CD14-positive monocyte (primary cell): ENCODE data around the gene ARIH2. TPM values are rescaled to one million over a fixed set of nuclear protein-coding genes. Genes with fewer than 3 reads are reported as not detected.

Experiments used
- DNase-seq, 3 donors: peaks; one replicate each; pipeline ENCODE4 v3.0.0-alpha.2; 2011 to 2022
- H2AFZ ChIP-seq: 2 replicates; pipeline ENCODE4 v1.6.0; 2012; ENCODE audit warnings: mild to moderate bottlenecking, low read depth, low read length, inconsistent platforms; ENCODE audit not compliant: insufficient read depth, poor library complexity, severe bottlenecking
- H3K27ac ChIP-seq, 2 donors: 1 replicate in 1 of 2; 2 replicates in 1 of 2; pipeline ENCODE4 v1.5.1; 2012 to 2013; ENCODE audit warnings: low read length in 2 of 2, control low read depth in 1 of 2, inconsistent platforms in 1 of 2, low read depth in 1 of 2, mild to moderate bottlenecking in 1 of 2
- H3K27me3 ChIP-seq, 2 donors: one replicate each; pipeline versions ENCODE4 v1.6.0 to v1.6.1; 2011 to 2013; ENCODE audit warnings: low read length in 2 of 2; ENCODE audit not compliant: control insufficient read depth in 2 of 2, insufficient read depth in 2 of 2
- H3K36me3 ChIP-seq, 2 donors: replicated peaks in 1 of 2; 1 replicate in 1 of 2; 2 replicates in 1 of 2; pipeline versions ENCODE4 v1.5.1 to v1.6.1; 2012 to 2013; ENCODE audit warnings: low read length in 2 of 2, control low read depth in 1 of 2, inconsistent platforms in 1 of 2, mild to moderate bottlenecking in 1 of 2; ENCODE audit not compliant: insufficient read depth in 2 of 2, control insufficient read depth in 1 of 2
- H3K4me1 ChIP-seq, 2 donors: 1 replicate in 1 of 2; 2 replicates in 1 of 2; pipeline versions ENCODE4 v1.5.1 to v1.6.1; 2012 to 2013; ENCODE audit warnings: low read length in 2 of 2, control low read depth in 1 of 2, inconsistent platforms in 1 of 2, mild to moderate bottlenecking in 1 of 2, moderate library complexity in 1 of 2; ENCODE audit not compliant: insufficient read depth in 2 of 2, control insufficient read depth in 1 of 2
- H3K4me2 ChIP-seq: replicated peaks from 2 replicates; pipeline ENCODE3; 2012; ENCODE audit warnings: low read length, moderate library complexity, mild to moderate bottlenecking; ENCODE audit not compliant: poor library complexity, severe bottlenecking; ENCODE audit errors: extremely low read depth
- H3K4me3 ChIP-seq, 3 experiments: fragments of 200-600 bp in 1 of 3; sonication (generic) in 1 of 3; replicated peaks in 1 of 3; 1 replicate in 2 of 3; 2 replicates in 1 of 3; pipeline ENCODE4 v1.5.1; 2011 to 2013; ENCODE audit warnings: low read length in 3 of 3, mild to moderate bottlenecking in 3 of 3, control low read depth in 2 of 3, low read depth in 2 of 3, inconsistent platforms in 1 of 3, moderate library complexity in 1 of 3
- H3K79me2 ChIP-seq: 2 replicates; pipeline ENCODE4 v1.6.0; 2012; ENCODE audit warnings: mild to moderate bottlenecking, control low read depth, inconsistent platforms, low read length, moderate library complexity; ENCODE audit not compliant: insufficient read depth
- H3K9ac ChIP-seq: 2 replicates; pipeline ENCODE4 v1.6.0; 2017; ENCODE audit warnings: low read length, mild to moderate bottlenecking; ENCODE audit not compliant: insufficient read depth, poor library complexity, severe bottlenecking
- H3K9me3 ChIP-seq, 2 donors: replicated peaks in 1 of 2; 1 replicate in 1 of 2; 2 replicates in 1 of 2; pipeline versions ENCODE4 v1.5.1 to v1.6.1; 2012 to 2013; ENCODE audit warnings: low read length in 2 of 2, control low read depth in 1 of 2; ENCODE audit not compliant: control insufficient read depth in 1 of 2, insufficient read depth in 1 of 2
- H4K20me1 ChIP-seq: 2 replicates; pipeline ENCODE4 v1.6.0; 2012; ENCODE audit warnings: mild to moderate bottlenecking, low read length, control low read depth, moderate library complexity; ENCODE audit not compliant: insufficient read depth
- H3K27ac Mint-ChIP-seq, 7 donors: one replicate each; pipeline ENCODE4 v1.8.0; 2020; ENCODE audit warnings: mild to moderate bottlenecking in 7 of 7, mixed read lengths in 7 of 7, moderate library complexity in 6 of 7, inconsistent platforms in 2 of 7
- H3K27me3 Mint-ChIP-seq, 3 donors: one replicate each; pipeline ENCODE4 v1.8.0; 2021 to 2022; ENCODE audit warnings: low read depth in 3 of 3, mild to moderate bottlenecking in 3 of 3, mixed read lengths in 3 of 3, moderate library complexity in 3 of 3, inconsistent platforms in 1 of 3
- H3K36me3 Mint-ChIP-seq, 2 donors: one replicate each; pipeline ENCODE4 v1.8.0; 2020; ENCODE audit warnings: mixed read lengths in 2 of 2, inconsistent platforms in 1 of 2, mild to moderate bottlenecking in 1 of 2
- H3K4me1 Mint-ChIP-seq: one replicate; pipeline ENCODE4 v1.8.0; 2020; ENCODE audit warnings: mild to moderate bottlenecking, mixed read lengths
- H3K4me3 Mint-ChIP-seq, 2 donors: one replicate each; pipeline ENCODE4 v1.8.0; 2020; ENCODE audit warnings: mild to moderate bottlenecking in 2 of 2, mixed read lengths in 2 of 2, moderate library complexity in 1 of 2
- H3K9me3 Mint-ChIP-seq, 7 donors: one replicate each; pipeline ENCODE4 v1.8.0; 2020 to 2022; ENCODE audit warnings: mixed read lengths in 7 of 7, mild to moderate bottlenecking in 6 of 7, moderate library complexity in 6 of 7, inconsistent platforms in 2 of 7
- CTCF ChIP-seq: fragments of 200-600 bp; IDR thresholded peaks from one replicate; pipeline ENCODE4 v1.8.0; 2022; ENCODE audit warnings: antibody characterized with exemption, mild to moderate bottlenecking
- WGBS: methylation state at CpG from one replicate; pipeline ENCODE4 v1.1.5; 2013; ENCODE audit warnings: missing lambda C conversion rate; ENCODE audit not compliant: insufficient coverage; 5-methylcytosine and 5-hydroxymethylcytosine counted together
- intact Hi-C, 2 donors: fragments of 100-400 bp; cut with micrococcal nuclease; formaldehyde crosslinking; loops; one replicate each; pipeline versions ENCODE4 v1.15.0 to v1.15.1; 2023
- polyA plus RNA-seq, 3 donors: library from polyadenylated mRNA; depleted of rRNA in 1 of 3; unstranded in 2 of 3; stranded (reverse) in 1 of 3; fragments of 300-500 nt in 2 of 3; fragments of >200 nt in 1 of 3; fragmentation: Illumina TruSeq in 2 of 3; gene quantifications; 1 replicate in 2 of 3; 2 replicates in 1 of 3; pipeline ENCODE4 v1.2.3, GENCODE V29; 2012 to 2021

The ARIH2 gene
- polyA plus RNA-seq, 3 donors = 68.2 to 94.8 (median 72.2) TPM

GRCh38 chr3:48897460-48898376 lies 20.9 kb upstream of the ARIH2 start:
- H3K27ac Mint-ChIP-seq = peak overlapping the region; percentile 85 to 96 (median 92)
- peak overlapping the region; percentile 81 for H3K9ac ChIP-seq
- no peak for TF ChIP-seq CTCF
- peak overlapping the region; percentile 86 for H3K4me2 ChIP-seq
- peaks cover 33% of the 10 kb centered on the region for H3K4me1 Mint-ChIP-seq
- peak overlapping the region; percentile 62 to 91 (median 65) for H3K4me3 ChIP-seq
- peaks cover 30 to 39% of the 10 kb centered on the region in 2 donors for H3K4me1 ChIP-seq
- peak overlapping the region; percentile 34 to 85 for H3K27ac ChIP-seq
- H3K27me3 ChIP-seq = no peaks in the 10 kb centered on the region
- no peaks in the 10 kb centered on the region for H3K9me3 ChIP-seq
- H3K27me3 Mint-ChIP-seq = no peaks in the 10 kb centered on the region
- intact Hi-C loops = no loop called here
- peaks cover 4 to 14% of the 10 kb centered on the region in 2 donors for H3K36me3 Mint-ChIP-seq
- H2AFZ ChIP-seq = peak overlapping the region; percentile 99
- peak in 1 of 3 donors; percentile 17 for DNase-seq
- peaks cover 45% of the 10 kb centered on the region for H3K79me2 ChIP-seq
- peak overlapping the region; percentile 95 to 96 for H3K4me3 Mint-ChIP-seq
- peaks cover 4% of the 10 kb centered on the region for H4K20me1 ChIP-seq
- H3K36me3 ChIP-seq = peaks cover 0 to 3% of the 10 kb centered on the region in 2 donors
- 31% methylated on average over 11 of the region's 17 CpGs for WGBS
- H3K9me3 Mint-ChIP-seq = peaks cover 0 to 2% (median 0%) of the 10 kb centered on the region in 7 donors

- Mint-ChIP-seq H3K9me3 (peaks cover 0 to 2% (median 0%) of the 10 kb centered on the region in 7 donors), H3K4me3 (peak within 1 kb of the TSS; percentile 95 to 96), H3K4me1 (peaks cover 34% of the 10 kb centered on the region), H3K36me3 (peaks cover 4 to 11% of the 10 kb centered on the region in 2 donors), H3K27me3 (peaks cover 0 to 2% (median 0%) of the 10 kb centered on the region in 3 donors), H3K27ac (peak within 1 kb of the TSS; percentile 85 to 96 (median 92))
- intact Hi-C loops = no loop called here
- peak; percentile 79 to 85 (median 82) for DNase-seq
- TF ChIP-seq CTCF = no peak
- peak within 1 kb of the TSS; percentile 81 for H3K9ac ChIP-seq
- H3K27ac ChIP-seq = peak within 1 kb of the TSS; percentile 34 to 85
- peak within 1 kb of the TSS; percentile 86 for H3K4me2 ChIP-seq
- H4K20me1 ChIP-seq = no peaks in the 10 kb centered on the region
- WGBS = under 1% methylated on average over 49 of the region's 54 CpGs
- peaks cover 39% of the 10 kb centered on the region for H3K79me2 ChIP-seq
- peaks cover 0 to under 1% of the 10 kb centered on the region in 2 donors for H3K36me3 ChIP-seq
- H3K9me3 ChIP-seq = no peaks in the 10 kb centered on the region
- H3K27me3 ChIP-seq = no peaks in the 10 kb centered on the region
- H3K4me1 ChIP-seq = peaks cover 30 to 39% of the 10 kb centered on the region in 2 donors
- H2AFZ ChIP-seq = peak within 1 kb of the TSS; percentile 99
- peak within 1 kb of the TSS; percentile 62 to 91 (median 65) for H3K4me3 ChIP-seq
These were observed 20.0 kb upstream of the ARIH2 start, which contains the start of gene SLC25A20 for GRCh38 chr3:48898383-48899234. Gene SLC25A20, minus strand, starts transcription at chr3:48898882. Its CDS starts 88 bp downstream, at chr3:48898794.
